Glutamatergic neuron (in vitro differentiated cells): Measurements from ENCODE around the gene MRPL39. TPM values are rescaled to one million over a fixed set of nuclear protein-coding genes. Genes with fewer than 3 reads are reported as not detected.

Experiments used
- DNase-seq: peaks from one replicate; pipeline ENCODE4 v3.0.0; 2022
- H3K27ac Mint-ChIP-seq: one replicate; pipeline ENCODE4 v1.8.0; 2020; ENCODE audit warnings: mild to moderate bottlenecking, mixed read lengths, inconsistent platforms; ENCODE audit not compliant: unreplicated experiment
- H3K27me3 Mint-ChIP-seq: one replicate; pipeline ENCODE4 v1.8.0; 2020; ENCODE audit warnings: mild to moderate bottlenecking, moderate library complexity, mixed read lengths, inconsistent platforms; ENCODE audit not compliant: unreplicated experiment
- H3K36me3 Mint-ChIP-seq: one replicate; pipeline ENCODE4 v1.8.0; 2020; ENCODE audit warnings: mild to moderate bottlenecking, mixed read lengths, inconsistent platforms; ENCODE audit not compliant: unreplicated experiment
- H3K4me1 Mint-ChIP-seq: one replicate; pipeline ENCODE4 v1.8.0; 2020; ENCODE audit warnings: mild to moderate bottlenecking, low read depth, mixed read lengths, inconsistent platforms; ENCODE audit not compliant: unreplicated experiment
- H3K4me3 Mint-ChIP-seq: one replicate; pipeline ENCODE4 v1.8.0; 2020; ENCODE audit warnings: mild to moderate bottlenecking, mixed read lengths, inconsistent platforms; ENCODE audit not compliant: unreplicated experiment
- H3K9me3 Mint-ChIP-seq: one replicate; pipeline ENCODE4 v1.8.0; 2020; ENCODE audit warnings: mild to moderate bottlenecking, moderate library complexity, mixed read lengths, inconsistent platforms; ENCODE audit not compliant: unreplicated experiment
- CTCF ChIP-seq: fragments of 200-600 bp; sonication (generic); IDR thresholded peaks from one replicate; pipeline ENCODE4 v1.5.0; 2021; ENCODE audit not compliant: partially characterized antibody, unreplicated experiment
- total RNA-seq: library from RNA; stranded (reverse); fragmentation: NEBNext Ultra II Directional; extraction: Animal tissue kit (Norgen Biotek cat#: 25700); gene quantifications from one replicate; pipeline ENCODE4 v1.2.1, GENCODE V29; 2021; ENCODE audit not compliant: unreplicated experiment

The MRPL39 gene
- total RNA-seq, 1 donor from 2014 or later: 26.1 TPM

- TF ChIP-seq CTCF: no peak
- DNase-seq: no peak
- Mint-ChIP-seq H3K9me3 (no peaks in the 10 kb centered on the region), H3K27me3 (peaks cover 7% of the 10 kb centered on the region), H3K36me3 (no peaks in the 10 kb centered on the region), H3K27ac (no peak overlapping the region), H3K4me1 (peaks cover 2% of the 10 kb centered on the region), H3K4me3 (no peak overlapping the region)
Observed at GRCh38 chr21:25566645-25567044, 40.6 kb downstream of the MRPL39 start.

DNA sequence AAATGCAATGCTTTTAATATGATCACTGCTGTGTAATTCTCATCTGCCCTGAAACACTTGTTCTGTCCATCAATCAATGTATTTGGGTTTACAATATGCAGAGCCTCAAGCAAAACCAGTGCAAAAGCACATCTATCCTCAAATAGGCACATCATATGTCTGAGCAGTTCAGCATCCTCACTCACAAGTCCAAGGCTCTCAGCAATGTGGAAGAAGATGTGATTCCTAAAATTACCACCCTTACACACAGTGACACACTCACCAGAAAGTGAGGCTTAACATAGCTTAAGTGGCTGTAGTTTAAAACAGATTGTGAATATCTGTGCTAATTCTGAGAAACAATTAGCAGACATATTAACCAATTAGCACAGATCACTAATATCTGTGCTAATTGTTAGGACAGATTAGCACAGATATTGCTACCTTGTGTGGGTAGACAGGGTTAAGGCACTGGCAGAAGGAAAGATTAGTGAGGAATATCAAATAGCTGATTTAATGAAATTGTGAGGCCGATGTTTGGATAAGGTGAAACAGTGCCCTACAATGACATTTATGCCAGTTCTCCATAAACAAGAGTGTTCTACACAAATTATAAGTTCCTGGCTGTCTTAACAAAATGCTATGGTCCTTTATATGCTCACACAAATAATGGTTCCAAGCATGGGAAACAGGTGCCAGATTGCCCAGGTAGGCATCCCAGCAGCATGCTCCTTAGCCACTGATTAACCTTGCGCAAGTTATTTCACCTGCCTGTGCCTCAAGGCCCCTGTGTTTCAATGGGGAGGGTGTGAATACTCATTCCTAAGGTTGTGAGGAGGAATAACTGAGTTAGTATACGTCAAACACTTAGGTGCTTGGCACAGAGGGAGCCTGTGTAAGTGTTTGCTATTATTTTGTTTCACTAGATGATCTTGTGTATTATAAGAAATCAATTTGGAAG is 41.7 kb downstream of the MRPL39 start:
- no peak for TF ChIP-seq CTCF
- H3K4me3 Mint-ChIP-seq: no peak overlapping the region
- H3K4me1 Mint-ChIP-seq: peaks cover 2% of the 10 kb centered on the region
- no peak for DNase-seq
- peaks cover 12% of the 10 kb centered on the region for H3K27me3 Mint-ChIP-seq
- peaks cover 6% of the 10 kb centered on the region for H3K36me3 Mint-ChIP-seq
- H3K9me3 Mint-ChIP-seq: peaks cover 4% of the 10 kb centered on the region
- H3K27ac Mint-ChIP-seq: no peak overlapping the region

GRCh38 chr21:25564349-25564948 is 42.8 kb downstream of the MRPL39 start:
- H3K4me3 Mint-ChIP-seq: no peak overlapping the region
- H3K4me1 Mint-ChIP-seq: peaks cover 2% of the 10 kb centered on the region
- no peak overlapping the region for H3K27ac Mint-ChIP-seq
- peaks cover 4% of the 10 kb centered on the region for H3K9me3 Mint-ChIP-seq
- TF ChIP-seq CTCF: no peak
- DNase-seq: no peak
- H3K27me3 Mint-ChIP-seq: peaks cover 9% of the 10 kb centered on the region
- H3K36me3 Mint-ChIP-seq: peaks cover 6% of the 10 kb centered on the region

DNA sequence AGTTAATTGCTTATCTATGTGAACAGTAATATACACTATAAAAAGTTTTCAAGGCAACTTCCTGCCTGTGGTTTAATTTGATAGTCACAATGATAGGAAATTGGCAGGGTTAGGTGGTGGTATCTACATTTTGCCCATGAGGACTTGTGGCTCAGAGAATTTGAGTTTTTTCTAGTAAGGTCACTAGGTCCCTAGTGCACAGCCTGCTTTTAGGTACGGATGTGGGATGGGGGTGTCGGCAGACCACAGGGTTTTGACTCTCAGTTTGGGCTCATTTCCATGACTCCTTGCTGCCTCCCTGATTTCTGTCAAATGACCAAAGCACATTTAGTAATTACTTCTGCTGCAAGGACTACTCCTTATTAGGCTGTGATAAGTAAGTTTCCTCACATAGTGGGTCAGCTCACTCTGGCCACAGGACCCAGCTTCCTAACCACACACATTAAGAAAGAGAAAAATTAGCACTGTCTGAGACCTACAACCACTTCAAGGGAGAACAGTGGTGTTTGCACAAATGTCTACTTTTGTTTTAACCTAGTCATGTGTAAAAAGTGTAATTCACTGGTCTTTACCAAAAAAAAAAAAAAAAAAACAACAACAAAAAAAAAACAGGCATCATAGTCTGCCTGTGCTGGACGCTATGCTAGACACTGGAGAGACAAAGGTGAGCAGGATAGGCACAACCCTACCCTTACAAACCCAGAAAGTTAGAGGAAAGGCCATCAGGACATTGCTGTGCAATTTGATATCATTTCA is 43.7 kb downstream of the MRPL39 start:
- peaks cover 9% of the 10 kb centered on the region for H3K27me3 Mint-ChIP-seq
- H3K9me3 Mint-ChIP-seq: peaks cover 4% of the 10 kb centered on the region
- TF ChIP-seq CTCF: no peak
- peaks cover 6% of the 10 kb centered on the region for H3K36me3 Mint-ChIP-seq
- DNase-seq: no peak
- H3K27ac Mint-ChIP-seq: no peak overlapping the region
- peaks cover 2% of the 10 kb centered on the region for H3K4me1 Mint-ChIP-seq
- H3K4me3 Mint-ChIP-seq: no peak overlapping the region
